Measurements from ENCODE around the gene ATP2B2. TPM values are rescaled to one million over a fixed set of nuclear protein-coding genes. Genes with fewer than 3 reads are reported as not detected.

Gene ATP2B2
- total RNA-seq, 1 experiment from 2014 or later = 0.22 TPM

DNA sequence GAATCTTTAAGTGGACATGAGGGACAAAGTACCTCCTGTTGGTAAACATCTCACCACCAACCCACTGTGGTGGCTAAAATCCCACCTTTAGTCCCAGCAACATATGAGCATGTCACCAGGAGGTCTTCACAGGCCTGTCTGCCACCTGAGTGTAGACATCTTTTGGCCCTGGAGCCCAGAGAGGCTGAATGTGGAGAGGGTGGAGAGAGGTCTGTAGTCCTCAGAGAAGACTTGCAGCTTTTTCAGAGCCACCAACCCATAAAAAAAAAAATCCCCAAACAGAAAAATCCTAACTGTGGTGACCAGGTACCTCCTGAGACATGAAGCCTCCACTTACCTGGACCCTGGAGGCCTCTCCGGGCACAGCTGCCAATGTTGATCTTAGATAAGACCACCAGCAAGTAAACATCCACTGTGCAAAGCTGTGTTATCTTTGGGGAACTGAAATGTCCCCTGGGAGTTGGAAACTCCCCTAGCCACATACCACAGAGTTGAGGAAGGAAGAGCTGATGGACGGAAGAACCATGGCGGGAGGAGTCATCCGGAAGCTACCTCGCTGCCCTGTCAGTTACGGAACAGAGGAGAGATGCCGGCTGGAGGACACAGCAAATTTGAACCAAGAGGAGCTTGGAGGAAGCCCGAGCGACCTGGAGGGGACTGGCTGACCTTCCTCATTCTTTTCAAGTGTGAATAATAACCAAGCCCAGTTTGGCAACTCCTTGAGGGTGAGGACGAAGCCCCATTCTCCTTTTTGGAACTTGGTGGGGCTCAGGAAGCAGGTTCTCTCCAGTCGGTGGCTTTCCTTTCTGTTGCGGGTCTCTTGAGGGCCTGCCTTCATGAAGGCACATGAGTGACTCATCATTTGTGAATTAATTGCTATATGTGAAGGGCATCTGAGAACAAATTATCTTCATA, 212.6 kb downstream of the ATP2B2 start, which contains the start of gene GHRL:
GHRL (minus strand) TSS at position 443 of the 915 bp plus-strand sequence. CDS start 2,767 bp downstream, outside the sequence.
- Histone ChIP-seq H3K4me2 (ENCODE audit: low read depth, low read length, poor library complexity, severe bottlenecking) (no peak within 1 kb of the TSS), H3K27ac (ENCODE audit: low read length) (no peak within 1 kb of the TSS)

DNA sequence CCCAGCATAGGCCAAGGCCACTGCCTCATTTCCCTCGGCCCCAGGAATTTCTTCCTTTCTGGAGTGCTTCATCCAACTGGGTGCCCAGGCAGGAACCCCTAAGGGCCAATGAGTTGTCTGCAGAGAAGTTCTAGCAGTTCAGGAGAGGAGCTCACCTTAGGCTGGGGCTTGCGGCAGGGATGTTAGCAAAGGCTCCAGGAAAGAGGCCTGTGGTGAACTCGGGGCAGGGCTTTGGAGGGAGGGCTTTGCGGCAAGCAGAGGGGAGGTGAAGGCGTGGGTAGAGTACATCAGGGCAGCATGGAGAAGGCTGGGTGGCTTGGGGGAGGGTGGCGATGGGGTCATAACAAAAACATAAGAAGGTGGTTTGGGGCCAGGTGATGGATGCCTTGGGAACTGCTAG, 213.7 kb downstream of the ATP2B2 start:
- no peaks in the 10 kb centered on the region for H3K4me1 ChIP-seq (ENCODE audit: low read length)
- H3K36me3 ChIP-seq (ENCODE audit: insufficient read depth, low read length) = peaks cover 9% of the 10 kb centered on the region
- no peaks in the 10 kb centered on the region for H3K27me3 ChIP-seq (ENCODE audit: low read length)
- DNase-seq = no peak
- H3K9me2 ChIP-seq (replicated peaks; ENCODE audit: insufficient read depth, low read length) = no peaks in the 10 kb centered on the region
- no peaks in the 10 kb centered on the region for H3K79me2 ChIP-seq (ENCODE audit: low read length)
- H3K9me3 ChIP-seq (ENCODE audit: low read length) = no peaks in the 10 kb centered on the region
- H3K4me2 ChIP-seq (ENCODE audit: low read depth, low read length, poor library complexity, severe bottlenecking) = no peak overlapping the region
- no peaks in the 10 kb centered on the region for H4K20me1 ChIP-seq (ENCODE audit: insufficient read depth, low read depth, low read length)
- H3K9ac ChIP-seq (ENCODE audit: low read length) = no peak overlapping the region
- no peak overlapping the region for H3K4me3 ChIP-seq (ENCODE audit: low read length)
- H2AFZ ChIP-seq (ENCODE audit: low read length) = no peak overlapping the region
- no peak overlapping the region for H3K27ac ChIP-seq (ENCODE audit: low read length)

More for the DNA sequence above, 212.6 kb downstream of the ATP2B2 start, which contains the start of gene GHRL:
- peaks cover 9% of the 10 kb centered on the region for H3K36me3 ChIP-seq (ENCODE audit: insufficient read depth, low read length)
- no peak within 1 kb of the TSS for H2AFZ ChIP-seq (ENCODE audit: low read length)
- no peaks in the 10 kb centered on the region for H3K9me2 ChIP-seq (replicated peaks; ENCODE audit: insufficient read depth, low read length)
- H3K9ac ChIP-seq (ENCODE audit: low read length) = no peak within 1 kb of the TSS
- DNase-seq = no peak
- H3K4me1 ChIP-seq (ENCODE audit: low read length) = no peaks in the 10 kb centered on the region
- no peaks in the 10 kb centered on the region for H3K27me3 ChIP-seq (ENCODE audit: low read length)
- H4K20me1 ChIP-seq (ENCODE audit: insufficient read depth, low read depth, low read length) = no peaks in the 10 kb centered on the region
- no peak within 1 kb of the TSS for H3K4me3 ChIP-seq (ENCODE audit: low read length)
- no peaks in the 10 kb centered on the region for H3K9me3 ChIP-seq (ENCODE audit: low read length)
- no peaks in the 10 kb centered on the region for H3K79me2 ChIP-seq (ENCODE audit: low read length)

DNA sequence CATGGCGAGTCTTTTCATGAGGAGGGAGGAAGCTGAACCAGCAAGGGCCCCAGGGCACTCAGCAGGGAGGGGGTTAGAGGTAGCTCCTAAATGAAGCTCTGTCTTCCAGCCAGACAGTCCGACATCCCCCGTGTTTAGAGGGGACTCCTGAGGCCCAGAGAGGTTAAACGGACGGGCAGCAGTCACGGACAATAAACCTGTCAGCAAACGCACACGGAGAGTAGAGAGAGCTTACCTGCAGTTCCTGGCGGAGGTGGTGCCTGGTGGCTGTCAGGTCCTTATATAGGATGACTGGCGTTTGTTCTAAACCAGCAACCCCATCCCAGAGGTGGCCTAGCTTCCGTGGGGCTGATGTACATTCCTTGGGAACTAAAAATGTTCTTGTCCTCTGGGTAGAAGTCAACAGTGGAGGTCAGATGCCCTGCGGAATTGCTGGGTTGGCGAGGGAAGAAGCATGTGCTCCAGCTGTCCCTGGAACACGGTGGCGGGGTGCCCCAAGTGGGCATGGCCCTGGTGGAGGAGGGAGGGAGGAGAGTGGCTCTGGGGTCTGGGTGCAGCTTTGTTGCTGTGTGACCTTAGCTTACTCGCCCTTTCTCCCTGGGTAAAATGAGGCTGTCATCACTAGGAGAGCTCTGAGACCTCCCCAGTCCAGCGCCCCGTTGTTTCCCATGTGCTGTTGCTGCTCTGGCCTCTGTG, 214.8 kb downstream of the ATP2B2 start:
- Histone ChIP-seq H3K27ac (ENCODE audit: low read length) (no peak overlapping the region), H3K9me2 (replicated peaks; ENCODE audit: insufficient read depth, low read length) (no peaks in the 10 kb centered on the region), H3K27me3 (ENCODE audit: low read length) (no peaks in the 10 kb centered on the region), H3K4me1 (ENCODE audit: low read length) (peaks cover 4% of the 10 kb centered on the region), H3K9ac (ENCODE audit: low read length) (no peak overlapping the region), H3K4me3 (ENCODE audit: low read length) (no peak overlapping the region), H3K79me2 (ENCODE audit: low read length) (no peaks in the 10 kb centered on the region), H3K9me3 (ENCODE audit: low read length) (no peaks in the 10 kb centered on the region), H4K20me1 (ENCODE audit: insufficient read depth, low read depth, low read length) (no peaks in the 10 kb centered on the region), H3K4me2 (ENCODE audit: low read depth, low read length, poor library complexity, severe bottlenecking) (no peak overlapping the region), H2AFZ (ENCODE audit: low read length) (no peak overlapping the region), H3K36me3 (ENCODE audit: insufficient read depth, low read length) (peaks cover 5% of the 10 kb centered on the region; the same call in 1 of the 2 replicates)
- DNase-seq = no peak

DNA sequence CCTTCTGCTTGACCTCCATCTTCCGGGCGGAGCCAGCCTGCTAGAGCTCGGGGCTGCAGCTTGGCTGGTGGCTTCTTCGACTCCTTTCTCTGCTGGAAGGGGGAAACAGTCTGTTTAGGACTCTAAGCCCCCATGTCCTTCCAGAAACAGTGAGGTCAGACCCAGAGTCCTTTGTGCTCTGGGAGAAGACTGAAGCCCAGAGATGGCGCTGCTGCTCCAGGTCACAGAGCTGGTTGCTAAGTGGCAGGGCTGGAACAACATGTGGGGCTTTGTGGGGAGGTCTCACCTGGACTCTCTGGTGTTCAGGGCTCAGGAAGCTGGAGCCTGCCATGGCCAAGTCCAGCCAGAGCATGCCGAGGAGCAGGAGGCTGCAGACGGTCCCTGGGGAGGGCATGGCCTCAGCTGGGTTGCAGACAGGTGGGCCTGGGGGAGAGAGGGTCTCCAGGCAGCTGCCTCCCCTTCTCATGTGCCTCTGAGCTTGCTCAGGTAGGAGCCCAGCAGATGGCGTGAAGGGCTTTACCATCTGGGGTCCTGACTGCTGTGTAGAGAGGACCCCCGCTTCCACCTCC, 215.5 kb downstream of the ATP2B2 start:
- Histone ChIP-seq H3K4me1 (ENCODE audit: low read length) (peaks cover 9% of the 10 kb centered on the region), H2AFZ (ENCODE audit: low read length) (no peak overlapping the region), H3K79me2 (ENCODE audit: low read length) (no peaks in the 10 kb centered on the region), H3K27me3 (ENCODE audit: low read length) (no peaks in the 10 kb centered on the region), H3K9me2 (replicated peaks; ENCODE audit: insufficient read depth, low read length) (no peaks in the 10 kb centered on the region), H3K27ac (ENCODE audit: low read length) (no peak overlapping the region), H3K4me3 (ENCODE audit: low read length) (no peak overlapping the region), H3K9ac (ENCODE audit: low read length) (no peak overlapping the region), H3K4me2 (ENCODE audit: low read depth, low read length, poor library complexity, severe bottlenecking) (no peak overlapping the region), H3K36me3 (ENCODE audit: insufficient read depth, low read length) (peaks cover 5% of the 10 kb centered on the region; the same call in 1 of the 2 replicates), H4K20me1 (ENCODE audit: insufficient read depth, low read depth, low read length) (no peaks in the 10 kb centered on the region), H3K9me3 (ENCODE audit: low read length) (no peaks in the 10 kb centered on the region)
- DNase-seq = no peak

DNA sequence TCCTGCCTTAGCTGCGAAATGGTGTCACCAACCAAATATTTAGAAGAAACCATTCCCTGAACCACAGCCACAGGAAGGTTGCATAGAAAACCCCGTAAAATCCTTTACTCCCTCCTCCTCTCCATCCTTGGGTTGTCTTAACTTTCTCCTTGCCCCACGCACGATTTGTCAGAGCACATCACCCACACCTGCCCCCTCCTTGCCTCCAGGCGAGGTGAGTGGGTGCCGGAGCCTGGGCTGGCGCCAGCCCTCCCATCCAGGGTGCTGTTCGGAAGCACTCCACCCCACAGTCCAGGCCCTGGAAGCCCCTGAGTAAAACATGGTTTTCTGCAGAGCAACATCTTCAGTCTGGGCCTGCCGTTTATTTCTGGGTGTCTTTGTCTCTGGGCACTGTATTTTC, 216.3 kb downstream of the ATP2B2 start:
- no peaks in the 10 kb centered on the region for H3K79me2 ChIP-seq (ENCODE audit: low read length)
- H3K36me3 ChIP-seq (ENCODE audit: insufficient read depth, low read length) = peaks cover 5% of the 10 kb centered on the region; the same call in 1 of the 2 replicates
- no peaks in the 10 kb centered on the region for H3K9me3 ChIP-seq (ENCODE audit: low read length)
- no peaks in the 10 kb centered on the region for H3K9me2 ChIP-seq (replicated peaks; ENCODE audit: insufficient read depth, low read length)
- H3K9ac ChIP-seq (ENCODE audit: low read length) = no peak overlapping the region
- H3K4me3 ChIP-seq (ENCODE audit: low read length) = no peak overlapping the region
- H4K20me1 ChIP-seq (ENCODE audit: insufficient read depth, low read depth, low read length) = no peaks in the 10 kb centered on the region
- H3K27me3 ChIP-seq (ENCODE audit: low read length) = no peaks in the 10 kb centered on the region
- peaks cover 9% of the 10 kb centered on the region for H3K4me1 ChIP-seq (ENCODE audit: low read length)
- no peak overlapping the region for H3K27ac ChIP-seq (ENCODE audit: low read length)
- no peak overlapping the region for H3K4me2 ChIP-seq (ENCODE audit: low read depth, low read length, poor library complexity, severe bottlenecking)
- DNase-seq = no peak
- H2AFZ ChIP-seq (ENCODE audit: low read length) = no peak overlapping the region

DNA sequence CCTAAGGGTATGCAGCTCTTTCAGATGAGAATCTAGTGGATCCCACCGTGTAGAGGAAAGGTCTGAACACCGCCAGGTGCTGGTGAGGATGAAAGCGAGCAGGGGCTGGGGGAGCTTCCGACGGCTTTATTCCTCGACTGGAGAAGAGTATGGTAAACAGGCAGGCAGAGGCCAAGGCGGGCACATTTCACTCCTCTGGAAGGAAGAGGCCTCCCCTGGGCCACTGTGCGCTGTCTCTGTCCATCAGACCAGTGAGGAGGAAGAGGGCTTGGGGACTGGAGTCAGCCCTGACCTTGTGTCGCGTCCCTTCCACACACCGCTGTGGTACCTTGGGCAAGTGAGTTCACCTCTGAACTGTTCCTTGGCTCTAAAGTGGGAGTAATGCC, 216.8 kb downstream of the ATP2B2 start:
- H4K20me1 ChIP-seq (ENCODE audit: insufficient read depth, low read depth, low read length) = no peaks in the 10 kb centered on the region
- H3K36me3 ChIP-seq (ENCODE audit: insufficient read depth, low read length) = peaks cover 5% of the 10 kb centered on the region; the same call in 1 of the 2 replicates
- H2AFZ ChIP-seq (ENCODE audit: low read length) = no peak overlapping the region
- no peak overlapping the region for H3K4me3 ChIP-seq (ENCODE audit: low read length)
- peaks cover 9% of the 10 kb centered on the region for H3K4me1 ChIP-seq (ENCODE audit: low read length)
- H3K27ac ChIP-seq (ENCODE audit: low read length) = no peak overlapping the region
- no peaks in the 10 kb centered on the region for H3K9me3 ChIP-seq (ENCODE audit: low read length)
- no peak overlapping the region for H3K4me2 ChIP-seq (ENCODE audit: low read depth, low read length, poor library complexity, severe bottlenecking)
- H3K79me2 ChIP-seq (ENCODE audit: low read length) = no peaks in the 10 kb centered on the region
- H3K27me3 ChIP-seq (ENCODE audit: low read length) = no peaks in the 10 kb centered on the region
- no peaks in the 10 kb centered on the region for H3K9me2 ChIP-seq (replicated peaks; ENCODE audit: insufficient read depth, low read length)
- no peak for DNase-seq
- H3K9ac ChIP-seq (ENCODE audit: low read length) = no peak overlapping the region

DNA sequence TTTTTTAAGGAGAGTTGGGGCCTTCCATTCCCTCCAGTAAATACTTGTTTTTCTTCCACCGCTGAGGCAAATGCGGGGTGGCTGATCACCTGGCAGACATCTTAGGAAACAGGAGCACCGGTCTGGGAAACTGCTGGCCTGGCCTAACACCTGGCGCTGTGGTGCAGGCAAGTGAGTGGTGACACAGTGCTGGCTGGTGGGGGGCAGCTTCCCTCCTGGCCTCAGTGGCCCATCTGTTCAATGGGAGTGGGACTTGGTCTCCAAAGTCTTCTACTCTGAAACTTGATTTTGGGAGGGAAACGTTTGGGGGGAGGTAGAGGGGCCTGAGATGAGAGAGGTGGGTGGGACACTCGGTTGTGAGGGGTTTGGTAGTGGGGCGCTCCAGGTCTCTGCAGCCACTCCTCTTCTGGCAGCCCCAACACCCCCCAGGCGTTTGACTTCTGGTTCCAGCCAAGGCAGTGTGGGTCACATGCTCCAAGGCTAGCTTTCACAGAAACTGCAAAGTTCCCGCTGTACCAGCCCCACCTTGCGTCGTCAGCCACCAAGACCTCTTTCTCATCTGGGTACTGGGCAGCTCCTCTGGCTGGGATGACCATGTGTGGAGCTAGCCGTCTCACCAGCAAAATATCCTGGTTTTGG, 217.3 kb downstream of the ATP2B2 start:
- no peak overlapping the region for H3K27ac ChIP-seq (ENCODE audit: low read length)
- no peak overlapping the region for H3K4me3 ChIP-seq (ENCODE audit: low read length)
- no peak for DNase-seq
- H3K9ac ChIP-seq (ENCODE audit: low read length) = no peak overlapping the region
- H3K9me2 ChIP-seq (replicated peaks; ENCODE audit: insufficient read depth, low read length) = no peaks in the 10 kb centered on the region
- no peaks in the 10 kb centered on the region for H4K20me1 ChIP-seq (ENCODE audit: insufficient read depth, low read depth, low read length)
- H3K4me2 ChIP-seq (ENCODE audit: low read depth, low read length, poor library complexity, severe bottlenecking) = no peak overlapping the region
- H2AFZ ChIP-seq (ENCODE audit: low read length) = no peak overlapping the region
- peaks cover 9% of the 10 kb centered on the region for H3K4me1 ChIP-seq (ENCODE audit: low read length)
- no peaks in the 10 kb centered on the region for H3K27me3 ChIP-seq (ENCODE audit: low read length)
- H3K79me2 ChIP-seq (ENCODE audit: low read length) = no peaks in the 10 kb centered on the region
- peaks cover 8% of the 10 kb centered on the region; the same call in 1 of the 2 replicates for H3K36me3 ChIP-seq (ENCODE audit: insufficient read depth, low read length)
- no peaks in the 10 kb centered on the region for H3K9me3 ChIP-seq (ENCODE audit: low read length)

Measured in Karpas-422 (cell line).